Ovary (tissue), 3 donors: ENCODE measurements around the gene TMEM95.

Experiments
- EP300 ChIP-seq: sonication (generic); formaldehyde crosslinking; IDR thresholded peaks from one replicate; pipeline ENCODE4 v1.6.1; 2017; ENCODE audit warnings: antibody characterized with exemption
- POLR2A ChIP-seq: fragments of 450-650 bp; IDR thresholded peaks from one replicate; pipeline ENCODE4 v1.6.1; 2017; ENCODE audit warnings: antibody characterized with exemption, mild to moderate bottlenecking, moderate library complexity
- TF ChIP-seq, protein P1 (sequence below), 3 donors: fragments of 450-650 bp in 2 of 3; fragments of 200-600 bp in 1 of 3; IDR thresholded peaks; one replicate each; pipeline versions ENCODE4 v1.5.1 to v1.8.0; 2016 to 2022; ENCODE audit warnings: antibody characterized with exemption in 3 of 3, mild to moderate bottlenecking in 1 of 3
- donor health status: DM: no; HTN: no; CAD: no.

DNA sequence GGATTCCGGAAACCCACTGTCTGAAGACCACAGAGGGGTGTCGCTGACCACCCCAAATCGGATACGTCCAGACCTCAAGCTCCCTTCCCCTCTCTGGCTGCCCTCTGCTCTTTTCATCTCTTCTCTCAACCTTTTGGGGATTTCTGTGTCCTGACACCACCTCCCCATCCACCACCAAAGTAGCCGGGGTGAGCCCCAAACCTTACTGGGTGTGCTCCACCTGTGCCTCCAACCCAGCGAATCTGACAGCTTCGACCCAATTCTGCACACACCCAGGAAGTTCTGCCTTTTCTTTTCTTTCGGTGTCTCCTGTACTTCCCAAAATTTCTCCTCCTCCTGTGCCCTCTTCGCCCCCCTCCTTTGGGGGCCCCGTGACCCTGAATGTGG is 2.5 kb upstream of the TMEM95 start:
- TF ChIP-seq, protein P1, sequence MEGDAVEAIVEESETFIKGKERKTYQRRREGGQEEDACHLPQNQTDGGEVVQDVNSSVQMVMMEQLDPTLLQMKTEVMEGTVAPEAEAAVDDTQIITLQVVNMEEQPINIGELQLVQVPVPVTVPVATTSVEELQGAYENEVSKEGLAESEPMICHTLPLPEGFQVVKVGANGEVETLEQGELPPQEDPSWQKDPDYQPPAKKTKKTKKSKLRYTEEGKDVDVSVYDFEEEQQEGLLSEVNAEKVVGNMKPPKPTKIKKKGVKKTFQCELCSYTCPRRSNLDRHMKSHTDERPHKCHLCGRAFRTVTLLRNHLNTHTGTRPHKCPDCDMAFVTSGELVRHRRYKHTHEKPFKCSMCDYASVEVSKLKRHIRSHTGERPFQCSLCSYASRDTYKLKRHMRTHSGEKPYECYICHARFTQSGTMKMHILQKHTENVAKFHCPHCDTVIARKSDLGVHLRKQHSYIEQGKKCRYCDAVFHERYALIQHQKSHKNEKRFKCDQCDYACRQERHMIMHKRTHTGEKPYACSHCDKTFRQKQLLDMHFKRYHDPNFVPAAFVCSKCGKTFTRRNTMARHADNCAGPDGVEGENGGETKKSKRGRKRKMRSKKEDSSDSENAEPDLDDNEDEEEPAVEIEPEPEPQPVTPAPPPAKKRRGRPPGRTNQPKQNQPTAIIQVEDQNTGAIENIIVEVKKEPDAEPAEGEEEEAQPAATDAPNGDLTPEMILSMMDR (IDR thresholded peaks at IDR 0.05) = peak in 2 of 3 donors; percentile 39 to 67
- TF ChIP-seq POLR2A (no peak), EP300 (no peak)
